Mesenchymal stem cell (in vitro differentiated cells and primary cell): Measurements from ENCODE around the gene RTP5.
"Not testable (repeated sequence)": the region's sequence is repeated elsewhere in the genome, so short reads cannot be mapped to it uniquely, and the experiment has no call there.

Experiments used
- DNase-seq: peaks from one replicate; pipeline ENCODE4 v3.0.0-alpha.2; 2013
- H2AFZ ChIP-seq: one replicate; pipeline ENCODE4 v1.6.1; 2013; ENCODE audit warnings: low read depth, mild to moderate bottlenecking, control low read depth, inconsistent platforms, low read length, moderate library complexity
- H2AK5ac ChIP-seq: 2 replicates; pipeline ENCODE4 v1.6.1; 2013; ENCODE audit warnings: low read length, moderate library complexity, mild to moderate bottlenecking, inconsistent platforms; ENCODE audit not compliant: severe bottlenecking
- H2BK120ac ChIP-seq: one replicate; pipeline ENCODE4 v1.6.1; 2013; ENCODE audit warnings: low read depth, mild to moderate bottlenecking, inconsistent platforms, low read length, moderate library complexity
- H2BK12ac ChIP-seq, 2 experiments: one replicate each; pipeline ENCODE4 v1.6.1; 2013; ENCODE audit warnings: inconsistent platforms in 2 of 2, low read length in 2 of 2, mild to moderate bottlenecking in 2 of 2, moderate library complexity in 2 of 2, control low read depth in 1 of 2
- H2BK15ac ChIP-seq: one replicate; pipeline ENCODE4 v1.6.1; 2013; ENCODE audit warnings: mild to moderate bottlenecking, low read depth, inconsistent platforms; ENCODE audit not compliant: poor library complexity, severe bottlenecking
- H2BK5ac ChIP-seq: 2 replicates; pipeline ENCODE4 v1.6.1; 2013; ENCODE audit warnings: low read depth, mild to moderate bottlenecking, low read length, control low read depth, inconsistent platforms; ENCODE audit not compliant: poor library complexity, severe bottlenecking
- H3K14ac ChIP-seq, 2 experiments: one replicate each; pipeline ENCODE4 v1.6.1; 2013; ENCODE audit warnings: inconsistent platforms in 2 of 2, low read length in 2 of 2, control low read depth in 1 of 2, mild to moderate bottlenecking in 1 of 2, moderate library complexity in 1 of 2
- H3K18ac ChIP-seq, 2 experiments: one replicate each; pipeline ENCODE4 v1.6.1; 2013; ENCODE audit warnings: inconsistent platforms in 2 of 2, low read length in 2 of 2, control low read depth in 1 of 2, low read depth in 1 of 2, mild to moderate bottlenecking in 1 of 2
- H3K23ac ChIP-seq, 2 experiments: one replicate each; pipeline ENCODE4 v1.6.1; 2013; ENCODE audit warnings: inconsistent platforms in 2 of 2, low read length in 2 of 2, mild to moderate bottlenecking in 2 of 2, moderate library complexity in 2 of 2, control low read depth in 1 of 2
- H3K27ac ChIP-seq: 2 replicates; pipeline ENCODE4 v1.5.1; 2013; ENCODE audit warnings: mild to moderate bottlenecking, moderate library complexity, low read length, control low read depth, inconsistent platforms; ENCODE audit not compliant: poor library complexity, severe bottlenecking
- H3K27me3 ChIP-seq, 2 experiments: 2 replicates each; pipeline versions ENCODE4 v1.6.1 to v1.7.0; 2013; ENCODE audit warnings: low read length in 2 of 2, mild to moderate bottlenecking in 2 of 2, moderate library complexity in 2 of 2, control low read depth in 1 of 2, inconsistent platforms in 1 of 2; ENCODE audit not compliant: control insufficient read depth in 1 of 2, insufficient read depth in 1 of 2
- H3K36me3 ChIP-seq, 2 experiments: 2 replicates each; pipeline versions ENCODE4 v1.6.1 to v1.7.0; 2013; ENCODE audit warnings: low read length in 2 of 2, control low read depth in 1 of 2, inconsistent platforms in 1 of 2, low read depth in 1 of 2, mild to moderate bottlenecking in 1 of 2; ENCODE audit not compliant: insufficient read depth in 2 of 2, control insufficient read depth in 1 of 2
- H3K4ac ChIP-seq, 2 experiments: one replicate each; pipeline ENCODE4 v1.6.1; 2013; ENCODE audit warnings: inconsistent platforms in 2 of 2, low read length in 2 of 2, mild to moderate bottlenecking in 2 of 2, moderate library complexity in 2 of 2, control low read depth in 1 of 2, low read depth in 1 of 2
- H3K4me1 ChIP-seq: 2 replicates; pipeline ENCODE4 v1.6.1; 2013; ENCODE audit warnings: low read depth, low read length, control low read depth; ENCODE audit not compliant: control insufficient read depth, insufficient read depth
- H3K4me2 ChIP-seq: 2 replicates; pipeline ENCODE4 v1.6.1; 2013; ENCODE audit warnings: low read length, mild to moderate bottlenecking, inconsistent platforms; ENCODE audit not compliant: poor library complexity, severe bottlenecking
- H3K4me3 ChIP-seq, 2 experiments: 2 replicates each; pipeline versions ENCODE4 v1.5.1 to v1.7.0; 2013; ENCODE audit warnings: low read length in 2 of 2, mild to moderate bottlenecking in 2 of 2, control low read depth in 1 of 2, low read depth in 1 of 2; ENCODE audit not compliant: insufficient read depth in 1 of 2
- H3K79me1 ChIP-seq: replicated peaks from 2 replicates; pipeline ENCODE4 v1.6.1; 2013; ENCODE audit warnings: mild to moderate bottlenecking, control low read depth, low read length, inconsistent platforms; ENCODE audit not compliant: poor library complexity, severe bottlenecking
- H3K9ac ChIP-seq: 2 replicates; pipeline ENCODE4 v1.7.0; 2013; ENCODE audit warnings: mild to moderate bottlenecking, low read length, moderate library complexity
- H3K9me3 ChIP-seq: 2 replicates; pipeline ENCODE4 v1.7.0; 2013; ENCODE audit warnings: mild to moderate bottlenecking, low read length; ENCODE audit not compliant: control insufficient read depth
- H4K8ac ChIP-seq: one replicate; pipeline ENCODE4 v1.6.1; 2013; ENCODE audit warnings: inconsistent platforms, mild to moderate bottlenecking, low read length, moderate library complexity
- H4K91ac ChIP-seq: one replicate; pipeline ENCODE4 v1.6.1; 2013; ENCODE audit warnings: mild to moderate bottlenecking, low read length, inconsistent platforms
- WGBS: methylation state at CpG from one replicate; pipeline ENCODE4 v1.1.7; 2013; ENCODE audit warnings: mixed read lengths; 5-methylcytosine and 5-hydroxymethylcytosine counted together

RTP5 gene

GRCh38 chr2:241821460-241822263 is 47.9 kb upstream of the RTP5 start:
- DNase-seq, result no peak
- H3K4me2 ChIP-seq, result no peak overlapping the region
- no peak overlapping the region for H2AK5ac ChIP-seq
- H3K4ac ChIP-seq, result no peak overlapping the region
- no peak overlapping the region for H3K23ac ChIP-seq
- H3K27ac ChIP-seq, result no peak overlapping the region
- H2BK120ac ChIP-seq, result no peak overlapping the region
- no peak overlapping the region for H2BK12ac ChIP-seq
- H3K4me1 ChIP-seq, result no peaks in the 10 kb centered on the region
- no peak overlapping the region for H2BK15ac ChIP-seq
- H2BK5ac ChIP-seq, result no peak overlapping the region
- H3K79me1 ChIP-seq, result no peaks in the 10 kb centered on the region
- H4K91ac ChIP-seq, result no peak overlapping the region
- no peak overlapping the region for H3K14ac ChIP-seq
- no peak overlapping the region for H3K9ac ChIP-seq
- H3K36me3 ChIP-seq, result no peaks in the 10 kb centered on the region
- H2AFZ ChIP-seq, result no peak overlapping the region
- H3K4me3 ChIP-seq, result no peak overlapping the region
- H3K18ac ChIP-seq, result no peak overlapping the region
- H3K27me3 ChIP-seq, result peaks cover 0 to 31% of the 10 kb centered on the region in 2 experiments
- H3K9me3 ChIP-seq, result peaks cover 22% of the 10 kb centered on the region
- WGBS, result 92% methylated on average over 28 of the region's 28 CpGs
- no peak overlapping the region for H4K8ac ChIP-seq

- Histone ChIP-seq H3K9me3 (peaks cover 28% of the 10 kb centered on the region), H2BK15ac (no peak overlapping the region), H3K9ac (no peak overlapping the region), H3K27me3 (peaks cover 0 to 25% of the 10 kb centered on the region in 2 experiments), H3K4ac (no peak overlapping the region), H4K8ac (no peak overlapping the region), H2AFZ (no peak overlapping the region), H2BK12ac (no peak overlapping the region), H3K27ac (no peak overlapping the region), H3K4me3 (no peak overlapping the region), H3K4me2 (no peak overlapping the region), H3K79me1 (no peaks in the 10 kb centered on the region), H3K23ac (no peak overlapping the region), H4K91ac (no peak overlapping the region), H3K14ac (no peak overlapping the region), H3K36me3 (no peaks in the 10 kb centered on the region), H3K18ac (no peak overlapping the region), H2BK5ac (no peak overlapping the region), H3K4me1 (no peaks in the 10 kb centered on the region), H2BK120ac (no peak overlapping the region), H2AK5ac (no peak overlapping the region)
- WGBS, result 86% methylated on average over 14 of the region's 14 CpGs
- DNase-seq, result no peak
These were observed 47.3 kb upstream of the RTP5 start for GRCh38 chr2:241822264-241822623.

GRCh38 chr2:241823531-241824437 is 45.7 kb upstream of the RTP5 start:
- not testable (repeated sequence) for H3K4ac ChIP-seq, H3K18ac ChIP-seq, H3K36me3 ChIP-seq, H2BK15ac ChIP-seq, H2AFZ ChIP-seq, H4K8ac ChIP-seq, H2BK12ac ChIP-seq, H3K23ac ChIP-seq, H3K27ac ChIP-seq, H3K79me1 ChIP-seq, H3K9ac ChIP-seq, H2BK120ac ChIP-seq, H3K4me1 ChIP-seq, H3K4me3 ChIP-seq, H3K14ac ChIP-seq, DNase-seq, H2BK5ac ChIP-seq, H2AK5ac ChIP-seq, H4K91ac ChIP-seq, H3K4me2 ChIP-seq
- peaks cover 0 to 21% of the 10 kb centered on the region in 2 experiments for H3K27me3 ChIP-seq
- 90% methylated on average over 45 of the region's 45 CpGs for WGBS
- H3K9me3 ChIP-seq, result peaks cover 33% of the 10 kb centered on the region

GRCh38 chr2:241827394-241827793 is 42.1 kb upstream of the RTP5 start:
- H2BK120ac ChIP-seq, result no peak overlapping the region
- no peak overlapping the region for H2BK15ac ChIP-seq
- H3K9ac ChIP-seq, result no peak overlapping the region
- peaks cover 44% of the 10 kb centered on the region for H3K9me3 ChIP-seq
- H3K18ac ChIP-seq, result no peak overlapping the region
- H3K4ac ChIP-seq, result no peak overlapping the region
- no peak overlapping the region for H2BK12ac ChIP-seq
- H3K4me2 ChIP-seq, result no peak overlapping the region
- no peak overlapping the region for H3K27ac ChIP-seq
- no peak overlapping the region for H4K8ac ChIP-seq
- H3K36me3 ChIP-seq, result no peaks in the 10 kb centered on the region
- WGBS, result no CpG with 5 or more reads among the region's 2 CpGs
- no peak overlapping the region for H3K4me3 ChIP-seq
- no peak overlapping the region for H4K91ac ChIP-seq
- H2AFZ ChIP-seq, result no peak overlapping the region
- H3K79me1 ChIP-seq, result no peaks in the 10 kb centered on the region
- no peak overlapping the region for H2BK5ac ChIP-seq
- H3K23ac ChIP-seq, result no peak overlapping the region
- no peak for DNase-seq
- H3K4me1 ChIP-seq, result no peaks in the 10 kb centered on the region
- H2AK5ac ChIP-seq, result no peak overlapping the region
- H3K14ac ChIP-seq, result no peak overlapping the region
- peaks cover 0 to 15% of the 10 kb centered on the region in 2 experiments for H3K27me3 ChIP-seq
